A673 (cell line): ENCODE results near the gene SRGAP1.

Experiments
- EZH2 ChIP-seq: fragments of 200-600 bp; sonication (generic); IDR thresholded peaks from 2 replicates; pipeline ENCODE4 v1.6.1; 2017; ENCODE audit warnings: borderline replicate concordance, low read depth, mild to moderate bottlenecking, mixed read lengths, antibody characterized with exemption, low read length; ENCODE audit not compliant: poor library complexity, severe bottlenecking
- TF ChIP-seq, protein P1 (sequence below): fragments of 300-800, 200-600 bp; sonication (generic); conservative IDR thresholded peaks from 2 replicates; pipeline ENCODE4 v1.5.1; 2017; ENCODE audit warnings: low read depth, mild to moderate bottlenecking, antibody characterized with exemption, low read length, moderate library complexity, mixed read lengths

DNA sequence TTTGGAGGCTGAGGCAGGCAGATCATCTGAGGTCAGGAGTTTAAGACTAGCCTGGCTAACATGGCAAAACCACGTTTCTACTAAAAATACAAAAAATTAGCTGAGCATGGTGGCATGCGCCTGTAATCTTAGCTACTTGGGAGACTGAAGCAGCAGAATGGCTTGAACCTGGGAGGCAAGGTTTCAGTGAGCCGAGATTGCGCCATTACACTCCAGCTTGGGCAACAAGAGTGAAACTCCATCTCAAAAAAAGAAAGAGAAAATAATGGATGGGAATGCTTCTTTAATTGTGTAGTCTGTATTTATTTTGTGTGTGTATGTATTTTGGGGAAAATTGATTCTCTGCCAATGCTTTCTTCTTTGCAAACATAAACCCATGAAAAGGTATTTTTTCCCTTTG is 32.5 kb downstream of the SRGAP1 start:
- TF ChIP-seq, protein P1, sequence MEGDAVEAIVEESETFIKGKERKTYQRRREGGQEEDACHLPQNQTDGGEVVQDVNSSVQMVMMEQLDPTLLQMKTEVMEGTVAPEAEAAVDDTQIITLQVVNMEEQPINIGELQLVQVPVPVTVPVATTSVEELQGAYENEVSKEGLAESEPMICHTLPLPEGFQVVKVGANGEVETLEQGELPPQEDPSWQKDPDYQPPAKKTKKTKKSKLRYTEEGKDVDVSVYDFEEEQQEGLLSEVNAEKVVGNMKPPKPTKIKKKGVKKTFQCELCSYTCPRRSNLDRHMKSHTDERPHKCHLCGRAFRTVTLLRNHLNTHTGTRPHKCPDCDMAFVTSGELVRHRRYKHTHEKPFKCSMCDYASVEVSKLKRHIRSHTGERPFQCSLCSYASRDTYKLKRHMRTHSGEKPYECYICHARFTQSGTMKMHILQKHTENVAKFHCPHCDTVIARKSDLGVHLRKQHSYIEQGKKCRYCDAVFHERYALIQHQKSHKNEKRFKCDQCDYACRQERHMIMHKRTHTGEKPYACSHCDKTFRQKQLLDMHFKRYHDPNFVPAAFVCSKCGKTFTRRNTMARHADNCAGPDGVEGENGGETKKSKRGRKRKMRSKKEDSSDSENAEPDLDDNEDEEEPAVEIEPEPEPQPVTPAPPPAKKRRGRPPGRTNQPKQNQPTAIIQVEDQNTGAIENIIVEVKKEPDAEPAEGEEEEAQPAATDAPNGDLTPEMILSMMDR, result no peak
- no peak for TF ChIP-seq EZH2
